Fibroblast of skin of back (primary cell): ENCODE data around the gene RERE.
"Not testable (repeated sequence)": the region's sequence is repeated elsewhere in the genome, so short reads cannot be mapped to it uniquely, and the experiment has no call there.

ENCODE experiments used
- DNase-seq: peaks from one replicate; pipeline ENCODE4 v3.0.0-alpha.2; 2013

The RERE gene

GRCh38 chr1:8467308-8467707 is 350.1 kb downstream of the RERE start:
- DNase-seq, result no peak

- no peak for DNase-seq
Observed at GRCh38 chr1:8465692-8466091, 351.7 kb downstream of the RERE start.

GRCh38 chr1:8465013-8465412 is 352.4 kb downstream of the RERE start:
- DNase-seq, result peak; percentile 32

- DNase-seq, result no peak
Observed at GRCh38 chr1:8464377-8464776, 353.1 kb downstream of the RERE start.

GRCh38 chr1:8463144-8463927 is 354.1 kb downstream of the RERE start:
- DNase-seq, result peak; percentile 78

GRCh38 chr1:8462371-8462892 is 355.0 kb downstream of the RERE start:
- no peak for DNase-seq

- DNase-seq, result no peak
Observed at GRCh38 chr1:8461351-8462110, 355.9 kb downstream of the RERE start.

GRCh38 chr1:8460784-8461183 is 356.7 kb downstream of the RERE start:
- DNase-seq, result no peak

- peak; percentile 61 for DNase-seq
Observed at GRCh38 chr1:8460132-8460544, 357.3 kb downstream of the RERE start.

GRCh38 chr1:8458607-8459006 is 358.8 kb downstream of the RERE start:
- no peak for DNase-seq

- DNase-seq, result no peak
Observed at GRCh38 chr1:8457760-8458381, 359.6 kb downstream of the RERE start.

- DNase-seq, result no peak
Observed at GRCh38 chr1:8456991-8457390, 360.4 kb downstream of the RERE start.

GRCh38 chr1:8456308-8456912 is 361.0 kb downstream of the RERE start:
- DNase-seq, result peak; percentile 73

GRCh38 chr1:8455700-8456307 is 361.6 kb downstream of the RERE start:
- DNase-seq, result no peak

GRCh38 chr1:8450312-8450711 is 367.1 kb downstream of the RERE start:
- DNase-seq, result no peak

- peak; percentile 58 for DNase-seq
Observed at GRCh38 chr1:8448911-8449661, 368.4 kb downstream of the RERE start.

GRCh38 chr1:8448505-8448904 is 368.9 kb downstream of the RERE start:
- DNase-seq, result peak; percentile 27

GRCh38 chr1:8447616-8448150 is 369.8 kb downstream of the RERE start:
- DNase-seq, result no peak

- not testable (repeated sequence) for DNase-seq
Observed at GRCh38 chr1:8446119-8446518, 371.3 kb downstream of the RERE start.

GRCh38 chr1:8443558-8444194 is 373.8 kb downstream of the RERE start:
- DNase-seq, result no peak

GRCh38 chr1:8441426-8441825 is 376.0 kb downstream of the RERE start:
- no peak for DNase-seq
